NT2/D1 (cell line): ENCODE data around the gene UBE2F.

Experiments used
- SUZ12 ChIP-seq: IDR thresholded peaks from 2 replicates; pipeline ENCODE4 v1.6.1; 2011; ENCODE audit not compliant: insufficient read length, insufficient read depth; ENCODE audit errors: extremely low read depth
- ZNF274 ChIP-seq: IDR thresholded peaks from 2 replicates; pipeline ENCODE4 v1.6.1; 2011; ENCODE audit warnings: mild to moderate bottlenecking, low read depth, low read length

GRCh38 chr2:237955640-237956401 is 11.0 kb upstream of the UBE2F start:
- TF ChIP-seq ZNF274, result no peak
- no peak for TF ChIP-seq SUZ12
